Liver (tissue), 3 donors: Measurements from ENCODE around the gene RBKS.

Experiments used
- ATF3 ChIP-seq: IDR thresholded peaks from 2 replicates; pipeline ENCODE4 v1.6.1; 2016; ENCODE audit warnings: antibody characterized with exemption
- CTCF ChIP-seq: fragments of 150-350 bp; IDR thresholded peaks from 2 replicates; pipeline ENCODE4 v1.5.1; 2017; ENCODE audit warnings: improper control_type of control experiment, low read depth, low read length; ENCODE audit not compliant: missing input control
- EGR1 ChIP-seq, 2 donors: IDR thresholded peaks; 2 replicates each; pipeline ENCODE4 v1.6.1; 2016 to 2018; ENCODE audit warnings: antibody characterized with exemption in 2 of 2, low read depth in 2 of 2
- FOXA1 ChIP-seq: IDR thresholded peaks from 2 replicates; pipeline ENCODE4 v1.6.1; 2016; ENCODE audit warnings: antibody characterized with exemption
- MAX ChIP-seq: IDR thresholded peaks from 2 replicates; pipeline ENCODE4 v1.6.1; 2016; ENCODE audit warnings: antibody characterized with exemption
- RAD21 ChIP-seq, 2 donors: IDR thresholded peaks; 2 replicates each; pipeline ENCODE4 v1.6.1; 2016; ENCODE audit warnings: antibody characterized with exemption in 2 of 2, mild to moderate bottlenecking in 2 of 2
- REST ChIP-seq: IDR thresholded peaks from 2 replicates; pipeline ENCODE4 v1.6.1; 2016; ENCODE audit warnings: antibody characterized with exemption, mild to moderate bottlenecking
- TAF1 ChIP-seq: conservative IDR thresholded peaks from 2 replicates; pipeline ENCODE4 v1.6.1; 2016; ENCODE audit warnings: antibody characterized with exemption, mild to moderate bottlenecking
- ZBTB33 ChIP-seq: IDR thresholded peaks from 2 replicates; pipeline ENCODE4 v1.6.1; 2016; ENCODE audit warnings: antibody characterized with exemption
- donor health status: healthy.
- donor health status: healthy.

- no peak for TF ChIP-seq CTCF
- no peak for TF ChIP-seq REST
- no peak for TF ChIP-seq TAF1
- no peak for TF ChIP-seq EGR1 (IDR thresholded peaks at IDR 0.05; ENCODE audit: low read depth in 2 of 2)
- TF ChIP-seq FOXA1: no peak
- TF ChIP-seq ATF3: no peak
- no peak for TF ChIP-seq ZBTB33
- TF ChIP-seq MAX: no peak
- no peak for TF ChIP-seq RAD21 (IDR thresholded peaks at IDR 0.05)
These were observed 116.2 kb downstream of the RBKS start for GRCh38 chr2:27773959-27774358.
